Measurements from ENCODE around the gene BOK. TPM values are rescaled to one million over a fixed set of nuclear protein-coding genes. Genes with fewer than 3 reads are reported as not detected.

Gene BOK
- total and polyA plus RNA-seq, 2 of the 13 experiments (the other 11 are each of a cell fraction or from before 2014, with no cell fraction given) = 35.5 to 39.2 TPM

DNA sequence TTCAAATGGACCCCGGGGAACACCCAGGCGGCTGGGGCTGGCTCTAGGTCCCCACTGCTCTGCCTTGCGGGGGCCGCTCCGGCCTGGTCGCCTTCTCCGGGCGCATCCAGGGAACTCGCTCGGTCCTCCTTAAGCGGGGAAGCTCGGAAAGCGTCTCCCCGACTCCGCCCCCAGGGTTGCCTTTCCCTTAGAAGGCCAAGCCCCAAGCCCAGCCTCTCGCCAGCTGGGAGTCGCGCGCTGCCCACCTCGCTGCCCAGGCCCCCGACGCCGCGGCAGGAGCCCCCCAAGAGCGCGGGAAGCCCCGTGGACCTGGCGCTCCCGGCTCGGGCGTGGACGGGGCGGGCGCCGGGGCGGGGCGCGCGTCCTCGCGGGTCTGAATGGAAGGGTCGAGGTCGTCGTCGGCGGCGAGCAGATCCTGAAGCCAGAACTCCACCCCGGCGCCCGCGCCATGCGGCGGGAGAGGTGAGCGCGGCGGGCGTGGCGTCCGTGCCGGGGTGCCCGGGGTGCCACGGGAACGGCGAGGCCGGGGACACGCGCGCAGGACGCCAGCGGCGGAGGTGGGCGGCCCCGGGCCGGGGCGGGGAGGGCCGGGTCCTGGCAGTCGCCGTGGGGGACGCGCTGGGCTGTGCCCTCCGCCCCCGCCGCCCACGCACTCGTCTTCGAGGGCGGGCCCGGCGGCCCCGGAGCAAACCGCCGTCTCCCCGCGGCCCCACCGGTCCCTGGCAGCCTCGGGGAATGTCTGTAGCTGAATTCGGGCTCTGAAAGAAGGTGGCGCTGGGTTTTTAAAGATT lies at the start of gene BOK (continued):
- TF ChIP-seq ZHX2 (IDR thresholded peaks at IDR 0.05; ENCODE audit: low read depth) = no peak
- no peak; the same call in 1 of the 2 replicates for TF ChIP-seq ZHX2 (CRISPR knock-in tag; IDR thresholded peaks at IDR 0.05; ENCODE audit: borderline replicate concordance)
- no peak for TF ChIP-seq TRIM24 (CRISPR knock-in tag; IDR thresholded peaks at IDR 0.05)
- TF ChIP-seq ATF1 (CRISPR knock-in tag; IDR thresholded peaks at IDR 0.05) = no peak
- no peak for TF ChIP-seq ZNF253 (CRISPR knock-in tag; IDR thresholded peaks at IDR 0.05; ENCODE audit: borderline replicate concordance)
- 0 out of 2 replicates have a peak, but pooled peaks have one; percentile 85 for TF ChIP-seq FLYWCH1 (CRISPR knock-in tag; IDR thresholded peaks at IDR 0.05)
- TF ChIP-seq RORA (CRISPR knock-in tag; IDR thresholded peaks at IDR 0.05) = no peak
- TF ChIP-seq MED8 (CRISPR knock-in tag; IDR thresholded peaks at IDR 0.05; ENCODE audit: insufficient replicate concordance) = no peak
- TF ChIP-seq RERE (CRISPR knock-in tag; IDR thresholded peaks at IDR 0.05; ENCODE audit: low read depth) = no peak
- TF ChIP-seq ZNF234 (CRISPR knock-in tag; conservative IDR thresholded peaks at IDR 0.05) = no peak
- no peak for TF ChIP-seq SATB2 (CRISPR knock-in tag; IDR thresholded peaks at IDR 0.05)
- no peak for TF ChIP-seq BRD4 (CRISPR knock-in tag; IDR thresholded peaks at IDR 0.05)
- TF ChIP-seq FOXK1 (CRISPR knock-in tag; IDR thresholded peaks at IDR 0.05; ENCODE audit: borderline replicate concordance, low read depth) = no peak
- TF ChIP-seq ZNF17 (CRISPR knock-in tag; IDR thresholded peaks at IDR 0.05) = no peak
- no peak for TF ChIP-seq ARID2 (CRISPR knock-in tag; IDR thresholded peaks at IDR 0.05; ENCODE audit: borderline replicate concordance)
- no peak for TF ChIP-seq ZNF883 (CRISPR knock-in tag; IDR thresholded peaks at IDR 0.05; ENCODE audit: not compliant biosample characterization)
- TF ChIP-seq ZNF746 (CRISPR knock-in tag; IDR thresholded peaks at IDR 0.05) = no peak
- no peak for TF ChIP-seq POLR2AphosphoS2 (IDR thresholded peaks at IDR 0.05; ENCODE audit: low read depth, low read length)
